Cardiac atrium fibroblast (primary cell): ENCODE measurements around the gene SIGLEC14. TPM values are rescaled to one million over a fixed set of nuclear protein-coding genes. Genes with fewer than 3 reads are reported as not detected.

Experiments
- total RNA-seq: library from RNA; depleted of rRNA; stranded (reverse); fragments of >200 nt; gene quantifications from 2 replicates; pipeline ENCODE4 v1.2.3, GENCODE V29; 2015

The SIGLEC14 gene, protein sequence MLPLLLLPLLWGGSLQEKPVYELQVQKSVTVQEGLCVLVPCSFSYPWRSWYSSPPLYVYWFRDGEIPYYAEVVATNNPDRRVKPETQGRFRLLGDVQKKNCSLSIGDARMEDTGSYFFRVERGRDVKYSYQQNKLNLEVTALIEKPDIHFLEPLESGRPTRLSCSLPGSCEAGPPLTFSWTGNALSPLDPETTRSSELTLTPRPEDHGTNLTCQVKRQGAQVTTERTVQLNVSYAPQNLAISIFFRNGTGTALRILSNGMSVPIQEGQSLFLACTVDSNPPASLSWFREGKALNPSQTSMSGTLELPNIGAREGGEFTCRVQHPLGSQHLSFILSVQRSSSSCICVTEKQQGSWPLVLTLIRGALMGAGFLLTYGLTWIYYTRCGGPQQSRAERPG
- total RNA-seq: not detected in 2 replicates

DNA sequence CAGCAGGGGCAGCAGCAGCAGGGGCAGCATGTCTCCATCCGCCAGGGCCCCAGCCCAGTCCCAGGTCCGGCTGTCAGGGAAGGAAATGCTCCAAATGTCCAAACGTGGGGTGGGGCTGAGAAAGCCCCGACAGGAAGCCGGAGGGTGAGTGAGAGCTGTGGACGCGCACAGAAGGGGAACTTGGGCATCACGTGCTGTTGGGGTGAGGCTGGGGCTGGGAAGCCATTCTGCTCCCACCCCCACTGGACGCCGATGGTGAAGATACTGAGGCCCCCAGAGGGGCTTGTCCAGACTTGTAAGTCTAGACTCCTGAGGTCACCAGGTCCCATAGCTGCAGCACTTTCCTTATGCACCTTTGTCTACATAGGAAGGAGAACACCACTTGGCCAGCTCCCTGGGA is at the start of gene SIGLEC14:
Gene SIGLEC14, minus strand, starts transcription at position 96 of the 400 bp plus-strand sequence. Its CDS starts 66 bp downstream, at position 30.

DNA sequence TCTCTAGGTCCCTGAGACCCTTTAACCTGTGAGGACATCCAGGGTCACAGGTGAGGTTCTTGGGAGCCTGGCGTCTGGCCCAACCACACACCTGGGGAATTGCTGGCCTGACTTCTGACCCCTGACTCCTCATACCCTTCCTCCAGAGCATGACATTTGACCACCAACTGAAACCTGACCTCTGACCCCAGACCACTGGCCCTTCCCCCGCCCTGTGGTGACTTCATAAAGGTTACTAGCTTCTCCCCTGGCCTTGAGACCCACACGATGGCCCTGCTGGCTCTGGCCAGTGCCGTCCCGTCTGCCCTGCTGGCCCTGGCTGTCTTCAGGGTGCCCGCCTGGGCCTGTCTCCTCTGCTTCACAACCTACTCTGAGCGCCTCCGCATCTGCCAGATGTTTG is 46.6 kb upstream of the SIGLEC14 start, which contains the start of gene SPACA6:
Gene SPACA6, plus strand, starts transcription at position 71 of the 400 bp plus-strand sequence. Its CDS starts 197 bp downstream, at position 268.

DNA sequence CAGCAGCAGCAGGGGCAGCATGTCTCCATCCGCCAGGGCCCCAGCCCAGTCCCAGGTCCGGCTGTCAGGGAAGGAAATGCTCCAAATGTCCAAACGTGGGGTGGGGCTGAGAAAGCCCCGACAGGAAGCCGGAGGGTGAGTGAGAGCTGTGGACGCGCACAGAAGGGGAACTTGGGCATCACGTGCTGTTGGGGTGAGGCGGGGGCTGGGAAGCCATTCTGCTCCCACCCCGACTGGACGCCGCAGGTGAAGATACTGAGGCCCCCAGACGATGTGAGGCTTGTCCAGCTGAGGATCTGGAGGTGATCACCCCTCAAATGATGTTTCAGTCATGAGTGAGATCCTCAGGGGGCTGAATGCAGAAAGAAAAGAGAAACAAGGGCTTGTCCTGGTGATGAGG is 16.3 kb downstream of the SIGLEC14 start, which contains the start of gene SIGLEC5:
Gene SIGLEC5, minus strand, starts transcription at position 87 of the 400 bp plus-strand sequence. Its CDS starts 66 bp downstream, at position 21.

Other genes starting within 250 kb of the SIGLEC14 start
- gene SIGLEC10, start 229.2 kb downstream of the SIGLEC14 start, total RNA-seq: not detected in 2 replicates
- gene SIGLEC8, start 188.4 kb downstream of the SIGLEC14 start, total RNA-seq: not detected in 2 replicates
- gene CEACAM18, start 168.3 kb downstream of the SIGLEC14 start, total RNA-seq: not detected in 2 replicates
- not detected in 2 replicates for gene SIGLEC12, start 145.0 kb downstream of the SIGLEC14 start, total RNA-seq
- gene SIGLEC6, start 115.2 kb downstream of the SIGLEC14 start, total RNA-seq: 0.36 TPM in 1 of 2 replicates, not detected in the other
- gene ZNF175, start 75.5 kb downstream of the SIGLEC14 start, total RNA-seq: 3.6 and 10.7 TPM in 2 replicates
- not detected in 2 replicates for gene SIGLEC5, start 16.4 kb downstream of the SIGLEC14 start, total RNA-seq
- gene SPACA6, start 46.5 kb upstream of the SIGLEC14 start, total RNA-seq: 9.7 and 12.3 TPM in 2 replicates
- gene HAS1, start 77.2 kb upstream of the SIGLEC14 start, total RNA-seq: not detected in 2 replicates
- gene FPR1, start 105.1 kb upstream of the SIGLEC14 start, total RNA-seq: 0.18 TPM in 1 of 2 replicates, not detected in the other
- gene FPR2, start 114.4 kb upstream of the SIGLEC14 start, total RNA-seq: not detected in 2 replicates
- not detected in 2 replicates for gene FPR3, start 148.3 kb upstream of the SIGLEC14 start, total RNA-seq
- gene ZNF577, start 241.1 kb upstream of the SIGLEC14 start, total RNA-seq: 5.2 and 13.0 TPM in 2 replicates